SK-N-SH (cell line): ENCODE data around the gene P2RX3.

Experiments
- ELF1 ChIP-seq: IDR thresholded peaks from 2 replicates; pipeline ENCODE4 v1.4.0; 2012
- EP300 ChIP-seq, 2 experiments: IDR thresholded peaks; 2 replicates each; pipeline versions ENCODE4 v1.4.0 to v1.6.1; 2012; ENCODE audit warnings: borderline replicate concordance in 1 of 2, low read depth in 1 of 2, low read length in 1 of 2
- GABPA ChIP-seq: IDR thresholded peaks from 2 replicates; pipeline ENCODE4 v1.4.0; 2012; ENCODE audit warnings: low read depth, mild to moderate bottlenecking
- JUND ChIP-seq: IDR thresholded peaks from 2 replicates; pipeline ENCODE4 v1.4.0; 2012
- MEF2A ChIP-seq: IDR thresholded peaks from 2 replicates; pipeline ENCODE4 v1.4.0; 2012; ENCODE audit warnings: low read depth, borderline replicate concordance
- POLR2AphosphoS5 ChIP-seq: IDR thresholded peaks from 2 replicates; pipeline ENCODE4 v1.6.1; 2012; ENCODE audit warnings: low read depth, low read length
- RCOR1 ChIP-seq: fragments of 150-350 bp; IDR thresholded peaks from 2 replicates; pipeline ENCODE4 v1.6.1; 2017; ENCODE audit warnings: antibody characterized with exemption, low read length
- SIN3A ChIP-seq: IDR thresholded peaks from 2 replicates; pipeline ENCODE4 v1.6.1; 2012; ENCODE audit warnings: low read depth, mild to moderate bottlenecking, low read length, moderate library complexity, borderline replicate concordance
- SMC3 ChIP-seq: IDR thresholded peaks from 2 replicates; pipeline ENCODE4 v1.6.1; 2012; ENCODE audit warnings: low read depth, low read length, improper control_type of control experiment
- TCF12 ChIP-seq: IDR thresholded peaks from 2 replicates; pipeline ENCODE4 v1.4.0; 2012
- TF ChIP-seq, protein P1 (sequence below): fragments of 200-600 bp; sonication (generic); IDR thresholded peaks from 2 replicates; pipeline ENCODE4 v1.6.1; 2017; ENCODE audit warnings: antibody characterized with exemption, mild to moderate bottlenecking, moderate library complexity
- TF ChIP-seq, protein P2 (sequence below): fragments of 150-350 bp; IDR thresholded peaks from 2 replicates; pipeline ENCODE4 v1.6.1; 2017; ENCODE audit warnings: antibody characterized with exemption, low read length, low read depth, borderline replicate concordance

DNA sequence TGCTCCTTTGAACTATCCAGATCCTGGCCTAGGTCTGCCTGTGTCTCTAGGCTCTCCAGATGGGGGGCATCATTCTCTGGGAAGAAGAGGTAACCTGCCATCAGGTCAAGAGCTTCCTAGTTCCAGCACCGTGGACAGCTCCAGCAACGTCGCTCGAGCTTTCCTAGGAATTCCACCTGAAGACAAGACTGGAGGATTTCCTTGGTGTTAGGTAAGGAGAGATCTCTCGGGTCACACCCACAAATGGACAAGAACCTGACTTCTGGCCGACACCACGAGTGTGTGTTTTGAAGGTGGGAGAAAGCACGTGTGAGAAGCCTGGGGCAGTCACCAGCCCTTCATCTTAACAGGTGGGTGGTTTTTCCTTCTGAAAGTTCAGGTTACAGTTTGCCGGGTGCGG is 41.6 kb downstream of the P2RX3 start:
- TF ChIP-seq, protein P1, sequence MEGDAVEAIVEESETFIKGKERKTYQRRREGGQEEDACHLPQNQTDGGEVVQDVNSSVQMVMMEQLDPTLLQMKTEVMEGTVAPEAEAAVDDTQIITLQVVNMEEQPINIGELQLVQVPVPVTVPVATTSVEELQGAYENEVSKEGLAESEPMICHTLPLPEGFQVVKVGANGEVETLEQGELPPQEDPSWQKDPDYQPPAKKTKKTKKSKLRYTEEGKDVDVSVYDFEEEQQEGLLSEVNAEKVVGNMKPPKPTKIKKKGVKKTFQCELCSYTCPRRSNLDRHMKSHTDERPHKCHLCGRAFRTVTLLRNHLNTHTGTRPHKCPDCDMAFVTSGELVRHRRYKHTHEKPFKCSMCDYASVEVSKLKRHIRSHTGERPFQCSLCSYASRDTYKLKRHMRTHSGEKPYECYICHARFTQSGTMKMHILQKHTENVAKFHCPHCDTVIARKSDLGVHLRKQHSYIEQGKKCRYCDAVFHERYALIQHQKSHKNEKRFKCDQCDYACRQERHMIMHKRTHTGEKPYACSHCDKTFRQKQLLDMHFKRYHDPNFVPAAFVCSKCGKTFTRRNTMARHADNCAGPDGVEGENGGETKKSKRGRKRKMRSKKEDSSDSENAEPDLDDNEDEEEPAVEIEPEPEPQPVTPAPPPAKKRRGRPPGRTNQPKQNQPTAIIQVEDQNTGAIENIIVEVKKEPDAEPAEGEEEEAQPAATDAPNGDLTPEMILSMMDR: no peak
- TF ChIP-seq SIN3A (no peak), GABPA (no peak), MEF2A (no peak), POLR2AphosphoS5 (no peak), SMC3 (no peak), JUND (no peak), EP300 (IDR thresholded peaks at IDR 0.05; ENCODE audit: borderline replicate concordance in 1 of 2, low read depth in 1 of 2, low read length in 1 of 2) (no peak), TCF12 (no peak), RCOR1 (no peak), ELF1 (no peak)
- TF ChIP-seq, protein P2, sequence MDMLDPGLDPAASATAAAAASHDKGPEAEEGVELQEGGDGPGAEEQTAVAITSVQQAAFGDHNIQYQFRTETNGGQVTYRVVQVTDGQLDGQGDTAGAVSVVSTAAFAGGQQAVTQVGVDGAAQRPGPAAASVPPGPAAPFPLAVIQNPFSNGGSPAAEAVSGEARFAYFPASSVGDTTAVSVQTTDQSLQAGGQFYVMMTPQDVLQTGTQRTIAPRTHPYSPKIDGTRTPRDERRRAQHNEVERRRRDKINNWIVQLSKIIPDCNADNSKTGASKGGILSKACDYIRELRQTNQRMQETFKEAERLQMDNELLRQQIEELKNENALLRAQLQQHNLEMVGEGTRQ: no peak
